Vagina (tissue), 2 donors: ENCODE measurements around the gene INPP5A.

Source experiments
- CTCF ChIP-seq, 3 experiments: fragments of 450-650 bp in 2 of 3; fragments of 200-600 bp in 1 of 3; sonication (generic) in 1 of 3; IDR thresholded peaks; one replicate each; pipeline ENCODE4 v1.5.1; 2017 to 2019; ENCODE audit warnings: antibody characterized with exemption in 3 of 3, mild to moderate bottlenecking in 2 of 3, moderate library complexity in 2 of 3
- POLR2A ChIP-seq, 2 donors: fragments of 450-650 bp; IDR thresholded peaks; one replicate each; pipeline ENCODE4 v1.6.1; 2017; ENCODE audit warnings: antibody characterized with exemption in 2 of 2, mild to moderate bottlenecking in 2 of 2, moderate library complexity in 2 of 2
- POLR2AphosphoS5 ChIP-seq, 2 donors: sonication (generic); formaldehyde crosslinking; IDR thresholded peaks; one replicate each; pipeline ENCODE4 v1.9.0; 2017; ENCODE audit warnings: antibody characterized with exemption in 2 of 2, mild to moderate bottlenecking in 2 of 2, low read depth in 1 of 2; ENCODE audit not compliant: insufficient read depth in 1 of 2

- TF ChIP-seq POLR2A (IDR thresholded peaks at IDR 0.05) (no peak), CTCF (IDR thresholded peaks at IDR 0.05) (no peak), POLR2AphosphoS5 (IDR thresholded peaks at IDR 0.05; ENCODE audit: insufficient read depth in 1 of 2, low read depth in 1 of 2) (no peak)
These were observed 42.5 kb upstream of the INPP5A start for GRCh38 chr10:132494866-132495630.
